DOHH2 (cell line): ENCODE data around the gene SAMD9.
"Not testable (repeated sequence)": the region's sequence is repeated elsewhere in the genome, so short reads cannot be mapped to it uniquely, and the experiment has no call there.

ENCODE experiments used
- EZH2phosphoT487 ChIP-seq: fragments of 200-600 bp; sonication (generic); IDR thresholded peaks from 2 replicates; pipeline ENCODE4 v1.6.1; 2017; ENCODE audit warnings: borderline replicate concordance, mild to moderate bottlenecking, antibody characterized with exemption, low read length, moderate library complexity, mixed read lengths
- TF ChIP-seq, protein P1 (sequence below): fragments of 200-600 bp; sonication (generic); IDR thresholded peaks from one replicate; pipeline ENCODE4 v1.5.1; 2014; ENCODE audit warnings: antibody characterized with exemption, mild to moderate bottlenecking, low read depth, low read length; ENCODE audit not compliant: poor library complexity, severe bottlenecking

DNA sequence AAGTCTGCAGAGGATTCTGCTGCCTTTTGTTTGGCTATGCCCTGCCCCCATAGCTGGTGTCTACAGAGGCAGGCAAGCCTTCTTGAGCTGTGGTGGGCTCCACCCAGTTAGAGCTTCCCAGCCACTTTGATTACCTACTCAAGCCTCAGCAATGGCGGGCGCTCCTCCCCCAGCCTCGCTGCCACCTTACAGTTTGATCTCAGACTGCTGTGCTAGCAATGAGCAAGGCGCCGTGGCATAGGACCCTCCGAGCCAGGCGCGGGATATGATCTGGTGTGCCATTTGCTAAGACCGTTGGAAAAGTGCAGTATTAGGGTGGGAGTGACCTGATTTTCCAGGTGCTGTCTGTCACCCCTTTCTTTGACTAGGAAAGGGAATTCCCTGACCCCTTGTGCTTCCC is 44.4 kb downstream of the SAMD9 start:
- TF ChIP-seq, protein P1, sequence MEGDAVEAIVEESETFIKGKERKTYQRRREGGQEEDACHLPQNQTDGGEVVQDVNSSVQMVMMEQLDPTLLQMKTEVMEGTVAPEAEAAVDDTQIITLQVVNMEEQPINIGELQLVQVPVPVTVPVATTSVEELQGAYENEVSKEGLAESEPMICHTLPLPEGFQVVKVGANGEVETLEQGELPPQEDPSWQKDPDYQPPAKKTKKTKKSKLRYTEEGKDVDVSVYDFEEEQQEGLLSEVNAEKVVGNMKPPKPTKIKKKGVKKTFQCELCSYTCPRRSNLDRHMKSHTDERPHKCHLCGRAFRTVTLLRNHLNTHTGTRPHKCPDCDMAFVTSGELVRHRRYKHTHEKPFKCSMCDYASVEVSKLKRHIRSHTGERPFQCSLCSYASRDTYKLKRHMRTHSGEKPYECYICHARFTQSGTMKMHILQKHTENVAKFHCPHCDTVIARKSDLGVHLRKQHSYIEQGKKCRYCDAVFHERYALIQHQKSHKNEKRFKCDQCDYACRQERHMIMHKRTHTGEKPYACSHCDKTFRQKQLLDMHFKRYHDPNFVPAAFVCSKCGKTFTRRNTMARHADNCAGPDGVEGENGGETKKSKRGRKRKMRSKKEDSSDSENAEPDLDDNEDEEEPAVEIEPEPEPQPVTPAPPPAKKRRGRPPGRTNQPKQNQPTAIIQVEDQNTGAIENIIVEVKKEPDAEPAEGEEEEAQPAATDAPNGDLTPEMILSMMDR: not testable (repeated sequence)
- TF ChIP-seq EZH2phosphoT487: not testable (repeated sequence)
